ENCODE results near the gene MAML3.

DNA sequence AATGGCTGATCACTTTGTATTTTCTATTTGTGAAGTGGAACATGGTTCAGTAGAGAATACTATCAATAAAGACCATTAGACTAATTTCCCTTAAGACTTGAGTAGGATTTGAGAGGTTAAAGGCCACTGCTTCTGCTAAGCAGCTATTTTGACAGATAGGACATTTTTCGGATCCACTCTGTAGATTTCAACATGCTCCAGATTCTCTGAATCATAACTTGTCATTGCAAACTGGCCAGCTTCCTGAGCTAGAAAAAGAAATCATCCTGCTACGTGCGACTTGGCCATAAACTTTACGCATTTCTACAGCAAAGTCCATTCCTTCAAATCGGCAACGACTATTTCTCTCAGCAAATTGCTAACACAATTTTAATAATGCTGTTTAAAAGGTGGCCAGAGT lies 433.2 kb downstream of the MAML3 start:
- TF ChIP-seq, protein P1, sequence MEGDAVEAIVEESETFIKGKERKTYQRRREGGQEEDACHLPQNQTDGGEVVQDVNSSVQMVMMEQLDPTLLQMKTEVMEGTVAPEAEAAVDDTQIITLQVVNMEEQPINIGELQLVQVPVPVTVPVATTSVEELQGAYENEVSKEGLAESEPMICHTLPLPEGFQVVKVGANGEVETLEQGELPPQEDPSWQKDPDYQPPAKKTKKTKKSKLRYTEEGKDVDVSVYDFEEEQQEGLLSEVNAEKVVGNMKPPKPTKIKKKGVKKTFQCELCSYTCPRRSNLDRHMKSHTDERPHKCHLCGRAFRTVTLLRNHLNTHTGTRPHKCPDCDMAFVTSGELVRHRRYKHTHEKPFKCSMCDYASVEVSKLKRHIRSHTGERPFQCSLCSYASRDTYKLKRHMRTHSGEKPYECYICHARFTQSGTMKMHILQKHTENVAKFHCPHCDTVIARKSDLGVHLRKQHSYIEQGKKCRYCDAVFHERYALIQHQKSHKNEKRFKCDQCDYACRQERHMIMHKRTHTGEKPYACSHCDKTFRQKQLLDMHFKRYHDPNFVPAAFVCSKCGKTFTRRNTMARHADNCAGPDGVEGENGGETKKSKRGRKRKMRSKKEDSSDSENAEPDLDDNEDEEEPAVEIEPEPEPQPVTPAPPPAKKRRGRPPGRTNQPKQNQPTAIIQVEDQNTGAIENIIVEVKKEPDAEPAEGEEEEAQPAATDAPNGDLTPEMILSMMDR (optimal IDR thresholded peaks at IDR 0.05 in 1 of 3, IDR thresholded peaks at IDR 0.05 in 1 of 3, conservative IDR thresholded peaks at IDR 0.05 in 1 of 3; ENCODE audit: extremely low read depth in 1 of 3, insufficient read depth in 2 of 3, low read length in 3 of 3): no peak
- no peak for TF ChIP-seq EZH2 (IDR thresholded peaks at IDR 0.05; ENCODE audit: low read length)
